Measurements from ENCODE around the gene HP.

DNA sequence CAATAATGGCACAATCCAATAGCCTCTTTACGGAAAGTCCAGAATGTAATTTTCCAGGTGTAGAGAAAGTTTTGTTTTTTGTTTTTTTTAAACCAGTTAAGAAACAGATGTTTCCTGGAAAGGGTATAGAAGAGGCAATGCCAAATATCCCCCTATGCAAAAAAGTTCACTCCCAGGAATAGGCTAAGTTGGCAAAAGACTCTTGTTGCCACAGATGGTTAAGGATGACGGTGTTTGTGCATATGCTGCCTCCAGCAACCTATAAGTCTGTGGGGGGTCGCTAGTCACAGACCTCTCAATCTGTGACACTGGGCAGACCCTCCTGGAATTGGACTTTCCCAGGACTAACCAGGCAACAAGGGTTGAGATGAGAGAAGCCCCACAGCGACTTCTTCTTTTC, 20.9 kb upstream of the HP start:
- TF ChIP-seq, protein P1, sequence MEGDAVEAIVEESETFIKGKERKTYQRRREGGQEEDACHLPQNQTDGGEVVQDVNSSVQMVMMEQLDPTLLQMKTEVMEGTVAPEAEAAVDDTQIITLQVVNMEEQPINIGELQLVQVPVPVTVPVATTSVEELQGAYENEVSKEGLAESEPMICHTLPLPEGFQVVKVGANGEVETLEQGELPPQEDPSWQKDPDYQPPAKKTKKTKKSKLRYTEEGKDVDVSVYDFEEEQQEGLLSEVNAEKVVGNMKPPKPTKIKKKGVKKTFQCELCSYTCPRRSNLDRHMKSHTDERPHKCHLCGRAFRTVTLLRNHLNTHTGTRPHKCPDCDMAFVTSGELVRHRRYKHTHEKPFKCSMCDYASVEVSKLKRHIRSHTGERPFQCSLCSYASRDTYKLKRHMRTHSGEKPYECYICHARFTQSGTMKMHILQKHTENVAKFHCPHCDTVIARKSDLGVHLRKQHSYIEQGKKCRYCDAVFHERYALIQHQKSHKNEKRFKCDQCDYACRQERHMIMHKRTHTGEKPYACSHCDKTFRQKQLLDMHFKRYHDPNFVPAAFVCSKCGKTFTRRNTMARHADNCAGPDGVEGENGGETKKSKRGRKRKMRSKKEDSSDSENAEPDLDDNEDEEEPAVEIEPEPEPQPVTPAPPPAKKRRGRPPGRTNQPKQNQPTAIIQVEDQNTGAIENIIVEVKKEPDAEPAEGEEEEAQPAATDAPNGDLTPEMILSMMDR (IDR thresholded peaks at IDR 0.05), result no peak
- TF ChIP-seq POLR2A (IDR thresholded peaks at IDR 0.05) (no peak), EP300 (IDR thresholded peaks at IDR 0.05) (no peak)
